ENCODE data around the gene XK.
A peak's percentile ranks its signal among the peaks of the same experiment; 100 is the strongest.

XK gene

GRCh38 chrX:37746218-37746941, 60.8 kb downstream of the XK start:
- Histone ChIP-seq H3K9me3 (ENCODE audit: control insufficient read depth, low read length) (no peaks in the 10 kb centered on the region), H3K4me2 (ENCODE audit: low read length) (peak overlapping the region; percentile 5), H3K79me2 (no peaks in the 10 kb centered on the region), H3K4me1 (peaks cover 4% of the 10 kb centered on the region), H3K36me3 (ENCODE audit: control insufficient read depth, insufficient read depth, low read length) (no peaks in the 10 kb centered on the region), H3K27me3 (ENCODE audit: control insufficient read depth, insufficient read depth, low read length) (no peaks in the 10 kb centered on the region), H3K9ac (no peak overlapping the region), H3K4me3 (ENCODE audit: low read depth, low read length) (no peak overlapping the region), H3K27ac (no peak overlapping the region), H2AFZ (no peak overlapping the region)
- TF ChIP-seq CTCF (IDR thresholded peaks at IDR 0.05), result no peak

- no peaks in the 10 kb centered on the region for H3K27me3 ChIP-seq (ENCODE audit: control insufficient read depth, insufficient read depth, low read length)
- no peak overlapping the region for H3K27ac ChIP-seq
- no peak overlapping the region for H3K9ac ChIP-seq
- H3K4me1 ChIP-seq, result peaks cover 4% of the 10 kb centered on the region
- TF ChIP-seq CTCF (IDR thresholded peaks at IDR 0.05), result no peak
- no peak overlapping the region for H3K4me3 ChIP-seq (ENCODE audit: low read depth, low read length)
- H3K4me2 ChIP-seq (ENCODE audit: low read length), result peak overlapping the region; percentile 5
- no peaks in the 10 kb centered on the region for H3K9me3 ChIP-seq (ENCODE audit: control insufficient read depth, low read length)
- no peaks in the 10 kb centered on the region for H3K36me3 ChIP-seq (ENCODE audit: control insufficient read depth, insufficient read depth, low read length)
- H3K79me2 ChIP-seq, result no peaks in the 10 kb centered on the region
- no peak overlapping the region for H2AFZ ChIP-seq
These were observed 61.4 kb downstream of the XK start for GRCh38 chrX:37746951-37747350.

- Histone ChIP-seq H3K27ac (no peak overlapping the region), H3K4me2 (ENCODE audit: low read length) (no peak overlapping the region), H3K4me1 (no peaks in the 10 kb centered on the region), H3K36me3 (ENCODE audit: control insufficient read depth, insufficient read depth, low read length) (no peaks in the 10 kb centered on the region), H3K79me2 (no peaks in the 10 kb centered on the region), H2AFZ (no peak overlapping the region), H3K4me3 (ENCODE audit: low read depth, low read length) (no peak overlapping the region), H3K27me3 (ENCODE audit: control insufficient read depth, insufficient read depth, low read length) (no peaks in the 10 kb centered on the region), H3K9me3 (ENCODE audit: control insufficient read depth, low read length) (no peaks in the 10 kb centered on the region), H3K9ac (no peak overlapping the region)
- TF ChIP-seq CTCF (IDR thresholded peaks at IDR 0.05), result no peak
These were observed 66.7 kb downstream of the XK start for GRCh38 chrX:37752281-37752680.

GRCh38 chrX:37752936-37753335, 67.3 kb downstream of the XK start:
- H3K9me3 ChIP-seq (ENCODE audit: control insufficient read depth, low read length), result no peaks in the 10 kb centered on the region
- H2AFZ ChIP-seq, result no peak overlapping the region
- no peaks in the 10 kb centered on the region for H3K4me1 ChIP-seq
- H3K36me3 ChIP-seq (ENCODE audit: control insufficient read depth, insufficient read depth, low read length), result no peaks in the 10 kb centered on the region
- no peak for TF ChIP-seq CTCF (IDR thresholded peaks at IDR 0.05)
- no peaks in the 10 kb centered on the region for H3K79me2 ChIP-seq
- H3K9ac ChIP-seq, result no peak overlapping the region
- no peak overlapping the region for H3K27ac ChIP-seq
- no peak overlapping the region for H3K4me3 ChIP-seq (ENCODE audit: low read depth, low read length)
- H3K27me3 ChIP-seq (ENCODE audit: control insufficient read depth, insufficient read depth, low read length), result no peaks in the 10 kb centered on the region
- no peak overlapping the region for H3K4me2 ChIP-seq (ENCODE audit: low read length)

- H3K4me1 ChIP-seq, result no peaks in the 10 kb centered on the region
- H3K36me3 ChIP-seq (ENCODE audit: control insufficient read depth, insufficient read depth, low read length), result no peaks in the 10 kb centered on the region
- no peaks in the 10 kb centered on the region for H3K9me3 ChIP-seq (ENCODE audit: control insufficient read depth, low read length)
- TF ChIP-seq CTCF (IDR thresholded peaks at IDR 0.05), result no peak
- H3K4me2 ChIP-seq (ENCODE audit: low read length), result no peak overlapping the region
- H3K4me3 ChIP-seq (ENCODE audit: low read depth, low read length), result no peak overlapping the region
- H3K27ac ChIP-seq, result no peak overlapping the region
- H3K9ac ChIP-seq, result no peak overlapping the region
- no peaks in the 10 kb centered on the region for H3K79me2 ChIP-seq
- no peaks in the 10 kb centered on the region for H3K27me3 ChIP-seq (ENCODE audit: control insufficient read depth, insufficient read depth, low read length)
- no peak overlapping the region for H2AFZ ChIP-seq
These were observed 67.8 kb downstream of the XK start for GRCh38 chrX:37753384-37753783.
